HG02759 (cell line): ENCODE results near the gene DOK7.
"Not testable (repeated sequence)": the region's sequence is repeated elsewhere in the genome, so short reads cannot be mapped to it uniquely, and the experiment has no call there.

Experiments used
- ATAC-seq: cut with Tn5 transposase; IDR thresholded peaks from one replicate; pipeline ENCODE4 v1.9.1; 2021; ENCODE audit warnings: mild to moderate bottlenecking, moderate library complexity; ENCODE audit not compliant: unreplicated experiment

Gene DOK7

DNA sequence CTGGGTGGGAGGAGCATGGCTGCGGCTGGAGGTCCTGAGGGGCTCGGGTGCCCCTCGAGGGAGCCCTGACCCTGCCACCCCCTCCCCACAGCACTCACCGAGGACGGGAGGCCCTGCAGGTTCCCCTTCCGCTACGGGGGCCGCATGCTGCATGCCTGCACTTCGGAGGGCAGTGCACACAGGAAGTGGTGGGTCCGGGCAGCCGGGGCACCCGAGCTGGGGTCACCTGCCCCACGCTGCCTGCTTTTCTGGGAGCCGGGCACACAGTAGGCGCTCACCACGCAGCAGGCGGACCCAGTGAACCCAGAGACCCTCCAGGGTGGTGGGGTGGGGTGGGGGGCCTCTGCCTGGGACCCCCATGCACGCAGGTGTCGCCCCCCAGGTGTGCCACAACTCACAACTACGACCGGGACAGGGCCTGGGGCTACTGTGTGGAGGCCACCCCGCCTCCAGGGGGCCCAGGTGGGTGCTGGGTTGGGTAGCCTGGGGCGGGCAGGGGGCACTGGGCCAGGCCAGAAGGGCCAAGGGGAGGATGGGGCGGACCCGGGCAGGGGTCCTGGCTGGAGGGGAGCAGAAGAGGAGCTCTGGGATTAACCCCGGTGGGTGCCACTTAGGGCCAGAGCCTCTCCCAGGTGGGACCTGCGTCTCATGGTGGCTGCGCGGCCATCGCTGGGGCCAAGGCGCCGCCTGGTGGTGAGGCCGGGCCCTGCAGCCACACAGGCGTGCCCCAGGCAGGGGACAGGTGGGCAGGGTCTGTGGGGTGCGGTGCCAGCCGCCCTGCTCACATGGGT, 20.0 kb upstream of the DOK7 start:
- ATAC-seq, result peak; percentile 78

DNA sequence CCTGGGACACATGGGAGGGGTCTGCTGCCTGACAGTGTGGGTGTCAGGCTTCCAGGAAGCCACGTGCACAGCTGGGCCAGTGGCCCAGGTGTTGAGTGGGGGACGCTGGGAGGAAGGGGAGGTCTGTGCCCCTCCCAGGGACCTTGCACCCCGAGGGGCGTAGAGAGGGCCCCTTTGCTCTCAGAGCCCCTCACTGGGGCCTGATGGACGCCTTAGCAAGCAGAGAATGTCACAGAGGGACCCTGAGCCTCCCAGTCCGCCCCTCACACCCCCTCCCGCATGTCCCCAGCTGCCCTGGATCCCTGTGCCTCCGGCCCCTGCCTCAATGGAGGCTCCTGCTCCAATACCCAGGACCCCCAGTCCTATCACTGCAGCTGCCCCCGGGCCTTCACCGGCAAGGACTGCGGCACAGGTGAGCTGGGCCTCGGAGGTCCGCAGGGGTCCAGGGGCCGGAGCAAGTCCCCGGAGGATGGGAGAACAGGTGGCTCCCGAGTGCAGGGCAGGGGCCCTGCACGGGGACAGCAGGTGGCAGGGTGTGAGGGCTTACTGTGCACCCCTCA, 19.3 kb upstream of the DOK7 start:
- ATAC-seq, result no peak

DNA sequence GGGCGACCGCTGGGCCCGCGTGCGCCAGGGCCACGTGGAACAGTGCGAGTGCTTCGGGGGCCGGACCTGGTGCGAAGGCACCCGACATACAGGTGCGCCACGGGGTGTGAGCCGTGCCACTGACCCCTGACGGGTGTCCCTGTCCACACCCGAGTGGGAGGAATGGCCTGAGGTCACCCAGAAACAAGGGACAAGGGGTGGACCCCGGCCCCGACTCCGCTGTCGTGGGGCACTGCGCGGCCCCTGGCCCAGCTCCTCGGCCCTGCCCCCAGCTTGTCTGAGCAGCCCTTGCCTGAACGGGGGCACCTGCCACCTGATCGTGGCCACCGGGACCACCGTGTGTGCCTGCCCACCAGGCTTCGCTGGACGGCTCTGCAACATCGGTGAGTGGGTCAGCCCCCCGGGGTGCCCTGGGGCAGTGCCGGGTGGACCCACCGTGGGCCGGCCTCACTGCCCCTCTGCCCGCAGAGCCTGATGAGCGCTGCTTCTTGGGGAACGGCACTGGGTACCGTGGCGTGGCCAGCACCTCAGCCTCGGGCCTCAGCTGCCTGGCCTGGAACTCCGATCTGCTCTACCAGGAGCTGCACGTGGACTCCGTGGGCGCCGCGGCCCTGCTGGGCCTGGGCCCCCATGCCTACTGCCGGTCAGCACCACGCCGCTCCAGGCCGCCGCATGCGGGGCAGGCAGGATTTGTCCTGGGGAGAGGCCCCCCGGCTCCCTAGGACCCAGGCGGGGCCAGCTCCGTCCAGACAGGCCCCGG, 18.6 kb upstream of the DOK7 start:
- no peak for ATAC-seq

DNA sequence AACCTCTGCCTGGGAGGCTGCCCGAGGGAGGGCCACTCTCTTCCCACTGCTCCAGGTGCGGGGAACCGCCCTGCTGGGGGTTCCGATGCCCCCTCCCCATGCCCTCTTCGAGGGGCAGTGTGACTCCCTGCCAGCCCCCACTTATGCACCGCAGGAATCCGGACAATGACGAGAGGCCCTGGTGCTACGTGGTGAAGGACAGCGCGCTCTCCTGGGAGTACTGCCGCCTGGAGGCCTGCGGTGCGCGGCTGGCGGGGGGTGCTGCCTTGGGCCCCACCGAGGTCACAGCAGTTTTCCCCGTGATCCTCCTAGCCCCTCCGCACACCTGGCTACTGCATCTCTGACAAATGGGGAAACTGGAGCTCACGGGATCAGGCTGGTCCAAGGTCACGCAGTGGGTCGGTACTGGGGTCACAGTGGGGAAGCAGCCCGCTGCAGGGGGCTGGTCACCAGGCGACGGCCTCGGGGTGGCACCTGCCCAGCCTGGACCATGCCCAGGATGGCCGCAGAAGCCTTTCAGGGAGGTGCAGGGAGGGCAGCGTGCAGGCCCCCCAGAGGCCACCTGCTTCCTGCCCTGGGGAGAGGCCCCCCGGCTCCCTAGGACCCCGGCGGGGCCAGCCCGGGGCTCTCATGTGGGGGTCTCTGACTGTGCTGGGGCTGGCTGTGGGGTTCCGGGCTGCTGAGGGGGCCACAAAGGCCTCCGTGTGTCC, 17.8 kb upstream of the DOK7 start:
- ATAC-seq, result no peak

DNA sequence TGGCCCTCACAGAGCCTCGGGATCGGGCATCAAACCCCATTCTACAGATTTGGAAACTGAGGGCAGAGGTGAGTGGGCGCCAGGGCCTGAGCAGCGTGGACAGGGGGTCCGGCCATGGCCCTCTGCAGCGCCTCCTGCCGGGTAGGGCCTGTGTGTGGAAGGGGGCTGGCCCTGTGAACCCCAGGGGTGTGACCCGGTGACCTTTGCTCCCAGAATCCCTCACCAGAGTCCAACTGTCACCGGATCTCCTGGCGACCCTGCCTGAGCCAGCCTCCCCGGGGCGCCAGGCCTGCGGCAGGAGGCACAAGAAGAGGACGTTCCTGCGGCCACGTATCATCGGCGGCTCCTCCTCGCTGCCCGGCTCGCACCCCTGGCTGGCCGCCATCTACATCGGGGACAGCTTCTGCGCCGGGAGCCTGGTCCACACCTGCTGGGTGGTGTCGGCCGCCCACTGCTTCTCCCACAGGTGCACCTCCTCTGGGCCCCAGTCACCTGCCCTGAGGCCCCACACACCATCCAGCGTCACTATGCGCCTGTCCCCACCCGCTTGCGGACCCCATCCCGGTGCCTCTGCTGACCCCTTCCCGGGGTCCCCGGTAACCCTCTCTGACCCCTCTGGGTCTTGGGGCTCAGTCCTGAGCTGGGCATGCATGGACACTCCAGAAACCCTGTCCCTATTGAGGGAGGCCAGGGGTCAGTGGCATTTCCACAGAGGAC, 17.1 kb upstream of the DOK7 start:
- no peak for ATAC-seq

DNA sequence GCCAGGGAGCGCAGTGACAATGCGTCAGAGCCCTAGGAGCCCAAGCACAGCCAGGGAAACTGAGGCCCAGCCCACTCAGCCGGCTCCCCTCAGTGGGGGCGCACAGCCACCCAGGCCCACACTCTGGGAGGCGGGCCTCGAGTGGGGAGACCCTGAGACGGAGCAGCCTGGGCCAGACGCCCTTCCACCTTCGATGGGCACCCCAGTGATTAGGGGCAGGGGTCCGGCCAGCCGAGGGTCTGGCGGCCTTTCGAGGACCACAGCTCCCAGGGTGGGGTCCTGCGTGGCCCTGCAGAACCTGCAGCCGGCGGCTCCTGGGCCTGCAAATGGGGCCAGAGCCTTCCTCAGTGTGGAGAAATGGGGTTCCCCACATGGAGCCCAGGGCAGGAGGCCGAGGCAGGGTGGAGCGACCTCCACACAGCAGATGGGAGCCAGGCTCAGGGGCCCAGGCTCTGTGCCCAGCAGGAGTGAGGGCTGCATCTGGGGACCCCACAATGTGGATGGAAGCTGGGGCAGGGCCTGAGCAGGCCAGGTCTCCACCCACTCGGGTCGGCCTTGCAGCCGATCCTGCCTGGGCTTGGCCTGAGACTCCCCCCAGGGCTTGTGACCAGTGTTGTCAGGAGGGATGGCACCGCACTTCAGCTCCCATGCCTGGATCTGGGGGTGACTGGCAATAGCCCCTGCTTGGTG, 16.3 kb upstream of the DOK7 start:
- no peak for ATAC-seq

DNA sequence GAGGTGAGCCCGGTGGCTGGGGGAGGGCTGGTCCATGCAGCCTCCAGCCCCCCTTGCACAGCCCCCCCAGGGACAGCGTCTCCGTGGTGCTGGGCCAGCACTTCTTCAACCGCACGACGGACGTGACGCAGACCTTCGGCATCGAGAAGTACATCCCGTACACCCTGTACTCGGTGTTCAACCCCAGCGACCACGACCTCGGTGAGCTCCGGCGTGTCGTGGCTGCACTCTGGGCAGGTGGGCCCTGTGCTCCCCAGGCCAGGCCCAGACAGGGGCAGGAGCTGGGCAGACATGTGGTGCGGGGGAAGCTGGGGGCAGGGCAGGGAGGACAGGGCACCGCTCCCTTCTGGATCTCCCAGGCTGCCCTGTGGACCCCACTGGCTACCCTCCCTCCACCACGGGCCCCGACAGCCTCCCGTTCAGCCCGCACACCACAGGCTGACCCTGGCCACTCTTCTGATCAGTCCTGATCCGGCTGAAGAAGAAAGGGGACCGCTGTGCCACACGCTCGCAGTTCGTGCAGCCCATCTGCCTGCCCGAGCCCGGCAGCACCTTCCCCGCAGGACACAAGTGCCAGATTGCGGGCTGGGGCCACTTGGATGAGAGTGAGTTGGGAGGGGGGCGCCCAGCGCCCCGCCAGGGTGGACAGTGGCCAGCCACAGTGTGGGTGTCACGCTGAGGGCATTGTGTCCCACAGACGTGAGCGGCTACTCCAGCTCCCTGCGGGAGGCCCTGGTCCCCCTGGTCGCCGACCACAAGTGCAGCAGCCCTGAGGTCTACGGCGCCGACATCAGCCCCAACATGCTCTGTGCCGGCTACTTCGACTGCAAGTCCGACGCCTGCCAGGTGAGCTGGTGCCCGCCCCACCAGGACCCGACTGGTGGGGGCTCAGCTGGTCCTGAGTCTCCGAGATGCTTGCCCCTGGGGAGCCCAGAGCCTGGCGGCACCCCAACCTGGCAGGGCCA, 15.4 kb upstream of the DOK7 start:
- ATAC-seq, result no peak

DNA sequence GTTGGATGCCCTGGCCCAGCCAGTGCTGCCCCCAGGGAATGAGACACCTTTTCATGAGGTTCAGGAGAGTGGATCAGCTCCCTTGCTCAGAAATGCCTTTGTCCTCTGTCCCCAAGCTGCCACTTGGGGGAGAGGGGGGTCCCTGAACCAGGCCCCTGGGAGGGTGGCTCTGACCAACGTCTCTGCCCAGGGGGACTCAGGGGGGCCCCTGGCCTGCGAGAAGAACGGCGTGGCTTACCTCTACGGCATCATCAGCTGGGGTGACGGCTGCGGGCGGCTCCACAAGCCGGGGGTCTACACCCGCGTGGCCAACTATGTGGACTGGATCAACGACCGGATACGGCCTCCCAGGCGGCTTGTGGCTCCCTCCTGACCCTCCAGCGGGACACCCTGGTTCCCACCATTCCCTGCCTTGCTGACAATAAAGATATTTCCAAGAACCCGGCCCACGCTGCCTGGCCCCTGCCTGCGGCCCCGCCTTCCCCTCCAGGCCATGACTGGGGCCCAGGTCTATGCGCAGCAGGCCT, 14.0 kb upstream of the DOK7 start:
- ATAC-seq, result no peak

DNA sequence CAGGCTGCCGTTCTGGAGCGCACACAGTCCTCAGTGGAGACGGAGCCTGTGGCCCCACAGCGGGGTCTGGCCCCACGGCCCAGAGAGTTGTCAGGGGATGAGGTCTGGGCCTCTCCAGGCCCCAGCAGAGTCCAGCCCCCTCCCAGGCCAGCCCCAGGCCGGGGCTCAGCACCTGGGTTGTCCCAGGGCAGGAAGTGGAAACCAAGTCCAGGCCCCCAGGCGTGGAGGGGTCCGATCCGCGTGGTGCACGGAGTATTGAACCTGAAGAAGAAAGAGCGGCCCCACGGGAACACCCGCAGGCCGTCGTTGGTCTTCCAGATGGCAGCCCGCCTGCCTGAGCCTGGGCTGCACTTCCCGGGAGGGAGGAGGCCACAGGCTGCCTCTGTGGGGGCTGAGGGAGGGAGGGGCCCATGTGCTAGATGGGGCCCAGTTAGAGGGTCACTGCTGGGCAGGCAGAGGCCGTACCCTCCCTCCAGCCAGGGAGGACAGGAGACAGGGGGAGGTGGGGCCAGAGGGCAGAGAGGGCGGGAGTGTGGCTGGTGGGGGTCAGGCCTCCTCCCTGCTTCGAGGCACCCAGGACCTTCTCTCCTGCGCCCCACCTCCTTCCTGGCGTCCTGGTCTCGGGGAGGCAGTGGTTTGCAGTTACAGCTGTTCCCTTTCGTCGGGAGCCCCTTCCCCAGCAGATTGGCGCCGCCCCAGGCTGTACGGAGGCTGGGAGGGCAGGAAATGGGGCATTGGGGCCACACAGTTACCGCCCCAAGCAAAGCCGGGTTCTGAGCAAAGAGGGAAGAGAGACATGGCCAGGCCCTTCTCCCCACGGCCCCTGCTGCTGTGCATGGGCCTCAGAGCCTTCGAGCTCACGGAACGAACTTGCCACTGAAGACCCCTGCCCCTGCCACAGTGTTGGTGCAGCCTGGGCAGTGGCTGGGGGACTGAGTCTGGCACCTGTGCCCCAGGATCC, 13.3 kb upstream of the DOK7 start:
- no peak for ATAC-seq

DNA sequence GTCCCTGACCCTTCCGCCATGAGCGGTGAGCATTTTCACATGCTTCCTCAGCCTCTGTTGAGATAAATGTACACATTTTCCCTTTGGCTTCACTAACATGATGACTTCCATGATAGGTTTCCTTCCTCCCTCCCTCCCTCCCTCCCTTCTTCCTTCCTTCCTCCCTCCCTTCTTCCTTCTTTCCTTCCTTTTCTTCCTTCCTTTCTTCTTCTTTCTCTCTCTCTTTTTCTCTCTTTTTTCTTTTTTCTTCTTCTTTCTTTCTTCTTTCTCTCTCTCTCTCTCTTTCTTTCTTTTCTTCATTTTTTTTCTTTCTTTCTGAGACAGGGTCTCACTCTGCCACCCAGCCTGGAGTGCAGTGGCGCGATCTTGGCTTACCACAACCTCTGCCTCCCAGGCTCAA, 12.5 kb upstream of the DOK7 start:
- ATAC-seq, result no peak

DNA sequence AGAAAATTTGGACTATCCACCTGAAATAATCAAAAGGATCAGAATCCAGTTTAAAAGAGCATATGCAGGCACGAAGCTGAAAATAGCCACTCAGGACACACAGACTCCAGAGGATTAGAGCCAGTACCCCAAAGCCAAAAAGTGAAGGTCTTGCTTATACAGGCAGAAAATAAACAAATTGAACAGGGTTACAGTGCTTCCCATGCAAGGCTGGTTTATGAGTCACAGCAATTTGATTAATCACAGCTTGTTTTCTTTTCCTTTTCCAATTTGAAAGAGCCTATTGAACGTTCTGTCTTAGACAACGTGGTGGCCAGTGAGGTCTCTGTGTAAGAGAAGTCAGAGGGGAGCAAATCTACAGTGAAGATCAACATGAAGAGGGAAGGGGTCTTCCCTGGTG, 11.2 kb upstream of the DOK7 start:
- no peak for ATAC-seq

DNA sequence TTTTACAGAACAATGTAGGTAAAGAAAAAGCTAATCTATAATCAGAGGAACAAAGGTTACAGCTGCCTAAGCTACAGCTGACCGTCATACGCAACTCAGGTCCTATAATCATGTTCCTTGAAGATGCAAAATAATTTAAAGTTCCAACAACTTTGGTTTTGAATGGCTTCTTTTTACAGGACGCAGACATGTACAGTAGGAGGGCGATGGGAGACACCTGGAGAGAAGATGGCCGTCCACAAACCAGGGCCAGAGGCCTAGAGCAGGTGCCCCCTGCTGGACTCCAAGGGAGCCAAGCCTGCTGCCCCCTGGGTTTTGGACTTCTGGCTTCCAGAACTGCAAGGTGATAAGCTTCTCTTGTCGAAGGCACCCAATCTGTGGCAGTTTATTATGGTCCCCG, 10.7 kb upstream of the DOK7 start:
- no peak for ATAC-seq

DNA sequence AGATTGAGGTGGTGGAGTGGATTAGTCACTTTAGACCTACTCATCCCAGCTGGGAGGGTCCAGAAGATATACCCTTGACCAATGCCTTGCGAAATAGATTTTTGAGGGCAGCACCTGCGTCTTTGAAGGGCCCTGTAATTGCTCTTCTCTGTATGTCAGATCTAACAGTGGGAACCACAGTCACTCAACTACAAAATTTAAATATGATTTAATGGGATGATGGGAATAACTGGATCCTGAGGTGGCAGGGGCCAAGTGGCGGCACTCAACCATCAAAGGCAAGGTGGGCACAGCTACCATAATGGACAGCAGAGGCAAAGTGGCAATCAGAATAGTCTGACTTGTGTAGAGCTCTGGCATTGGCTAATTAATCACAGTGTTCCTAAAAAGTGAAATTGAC, 7.5 kb upstream of the DOK7 start:
- not testable (repeated sequence) for ATAC-seq

DNA sequence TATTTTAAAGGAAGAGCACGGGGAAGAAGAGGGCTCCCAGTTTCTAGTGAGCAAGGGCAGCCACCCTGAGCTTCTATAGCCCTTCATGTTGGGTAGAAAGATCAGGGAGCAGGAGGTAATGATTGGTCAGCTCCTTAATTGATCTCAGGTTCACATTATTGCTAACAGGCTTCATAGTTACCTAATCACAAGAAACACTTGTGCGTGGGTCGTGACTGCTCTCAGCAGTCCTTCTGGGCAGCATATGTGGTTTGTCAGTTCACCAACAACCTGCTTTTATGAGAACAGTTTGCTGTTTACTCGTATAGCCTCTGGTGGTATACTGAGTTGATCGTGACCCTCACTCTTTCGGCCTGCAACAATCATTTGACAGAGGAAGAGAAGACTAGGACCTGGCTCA, 4.7 kb upstream of the DOK7 start:
- no peak for ATAC-seq

DNA sequence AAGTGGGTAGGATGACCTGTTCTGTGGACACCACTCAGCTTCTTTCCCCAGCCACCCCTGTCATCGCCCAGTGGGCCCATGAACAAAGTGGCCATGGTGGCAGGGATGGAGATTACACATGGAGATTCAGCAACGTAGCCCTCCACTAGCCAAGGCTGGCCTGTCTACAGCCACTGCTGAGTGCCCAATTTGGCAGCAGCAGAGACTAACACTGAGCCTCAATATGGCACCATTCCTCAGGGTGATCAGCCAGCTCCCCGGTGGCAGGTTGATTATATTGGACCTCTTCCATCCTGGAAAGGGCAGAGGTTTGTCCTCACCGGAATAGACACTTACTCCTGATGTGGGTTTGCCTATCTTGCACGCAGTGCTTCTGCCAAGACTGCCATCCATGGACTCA, 4.0 kb upstream of the DOK7 start:
- not testable (repeated sequence) for ATAC-seq

DNA sequence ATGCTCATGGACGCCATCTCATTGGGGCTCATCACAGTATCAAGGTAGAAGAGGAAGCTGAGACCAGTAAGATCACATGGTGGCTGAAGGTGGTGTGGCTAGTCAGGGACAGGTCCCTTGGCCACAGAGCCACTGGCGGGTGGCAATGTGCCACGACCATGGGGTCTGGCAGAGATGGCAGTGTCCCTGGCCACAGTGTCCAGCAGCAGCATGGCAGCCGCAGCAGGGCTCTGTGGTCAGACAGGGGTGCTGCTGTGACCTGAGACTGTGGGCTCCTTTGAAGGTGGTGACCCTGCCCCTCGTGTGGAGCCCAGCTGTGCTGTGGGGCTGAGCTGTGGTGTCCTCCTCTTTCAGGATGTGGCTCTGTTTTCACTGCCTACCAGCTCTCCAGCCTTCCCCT, 2.2 kb upstream of the DOK7 start:
- ATAC-seq, result no peak

DNA sequence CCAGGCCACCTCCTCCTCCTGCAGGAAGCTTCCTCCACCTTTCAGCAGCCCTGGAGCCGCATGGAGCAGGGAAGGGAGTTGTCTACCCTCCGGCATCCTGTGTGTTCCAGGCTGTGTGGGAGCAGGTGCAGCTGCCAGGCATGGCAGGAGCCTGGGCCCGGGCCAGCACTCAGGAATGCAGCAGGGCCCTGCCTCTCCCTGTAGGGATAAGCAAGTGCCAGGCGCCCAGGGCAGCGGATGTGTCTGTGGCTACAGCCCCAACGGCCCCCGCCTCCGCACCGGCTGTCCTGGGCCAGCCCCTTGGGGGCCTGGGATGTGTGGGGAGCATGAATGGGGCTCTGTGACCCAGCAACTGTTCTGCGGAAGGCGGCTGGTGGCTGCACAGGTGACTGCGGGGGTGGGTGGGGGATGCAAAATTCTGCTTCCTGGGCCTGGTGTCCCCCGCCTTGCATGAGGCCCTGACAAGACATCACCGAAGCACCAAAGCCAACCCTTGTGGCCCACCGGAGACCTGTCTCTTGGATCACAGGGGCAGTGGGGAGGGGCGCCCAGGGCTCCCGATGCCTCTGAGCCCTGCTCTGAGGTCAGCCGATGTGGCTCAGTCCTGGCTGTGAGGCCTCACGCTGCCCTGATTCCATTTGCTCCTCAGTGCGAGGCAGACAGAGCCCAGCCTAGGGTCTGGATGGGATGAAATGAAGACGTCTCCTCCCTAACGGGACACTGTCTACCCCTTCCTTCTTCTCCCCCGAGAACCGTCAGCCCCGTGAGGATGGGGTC, 1.4 kb upstream of the DOK7 start:
- no peak for ATAC-seq
